NCI-H345 treated with DMSO at 0.1 percent for 48 hours (cell line): ENCODE data around the gene NUBPL.
"Not testable (repeated sequence)": the region's sequence is repeated elsewhere in the genome, so short reads cannot be mapped to it uniquely, and the experiment has no call there.

ENCODE experiments used
- DNase-seq: peaks from one replicate; lab custom pipeline; 2025; ENCODE audit not compliant: unreplicated experiment; lab: John Stamatoyannopoulos, UW

The NUBPL gene

DNA sequence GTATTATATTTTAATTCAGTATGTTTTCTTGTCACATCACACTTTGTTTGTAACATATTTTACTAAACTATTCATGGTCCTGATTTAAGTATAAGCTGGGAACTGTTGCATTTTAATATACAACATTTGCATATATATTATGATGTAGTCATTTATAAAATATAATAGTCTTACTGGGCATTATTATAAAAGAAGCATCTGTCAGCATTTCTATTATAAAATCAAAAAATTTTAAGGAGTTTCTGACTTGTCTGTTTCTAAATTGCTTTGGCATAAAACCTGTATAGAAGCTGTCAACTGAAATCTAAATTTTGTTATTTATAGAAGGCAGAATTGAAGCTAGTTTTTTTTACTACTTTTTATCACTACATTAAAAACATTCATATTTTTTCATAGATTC lies 166.6 kb downstream of the NUBPL start:
- no peak for DNase-seq

DNA sequence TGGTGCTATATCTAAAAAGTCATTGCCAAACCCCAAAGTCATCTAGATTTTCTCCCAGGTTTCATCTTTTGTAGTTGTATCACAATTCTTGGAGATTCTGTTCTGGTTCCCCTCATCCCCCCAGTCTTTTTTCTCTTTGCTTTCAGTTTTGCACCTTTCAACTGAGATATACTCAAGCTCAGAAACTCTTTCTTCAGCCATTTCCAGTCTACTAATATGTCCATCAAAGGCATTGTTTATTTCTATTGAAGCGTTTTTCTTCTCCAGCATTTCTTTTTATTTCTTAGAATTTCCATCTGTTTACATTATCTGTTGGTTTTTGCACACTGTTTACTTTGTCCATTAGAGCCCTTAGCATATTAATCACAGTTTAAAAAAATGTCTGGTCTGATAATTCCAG lies 179.5 kb downstream of the NUBPL start:
- DNase-seq, result no peak

DNA sequence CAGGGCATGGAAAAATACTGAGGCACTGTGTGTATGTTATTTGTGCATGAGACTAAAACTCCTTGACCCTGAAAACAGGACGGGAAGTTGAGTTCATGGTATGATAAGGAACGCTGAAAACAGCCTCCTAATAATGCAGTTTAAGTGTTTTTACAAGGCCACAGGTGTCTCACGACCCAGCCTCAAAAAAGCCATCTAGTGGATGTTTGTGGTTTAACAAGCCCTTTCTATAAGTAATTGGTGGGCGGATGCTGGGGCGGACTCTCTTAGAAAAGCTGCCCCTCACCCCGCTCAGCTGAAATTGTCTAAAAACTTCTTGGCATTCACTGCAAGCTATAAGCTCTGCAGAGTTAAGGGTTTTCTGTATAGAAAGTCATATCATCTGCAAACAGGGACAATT lies 184.5 kb downstream of the NUBPL start:
- no peak for DNase-seq

- DNase-seq, result no peak
Observed at GRCh38 chr14:31746326-31746725, 185.1 kb downstream of the NUBPL start.

DNA sequence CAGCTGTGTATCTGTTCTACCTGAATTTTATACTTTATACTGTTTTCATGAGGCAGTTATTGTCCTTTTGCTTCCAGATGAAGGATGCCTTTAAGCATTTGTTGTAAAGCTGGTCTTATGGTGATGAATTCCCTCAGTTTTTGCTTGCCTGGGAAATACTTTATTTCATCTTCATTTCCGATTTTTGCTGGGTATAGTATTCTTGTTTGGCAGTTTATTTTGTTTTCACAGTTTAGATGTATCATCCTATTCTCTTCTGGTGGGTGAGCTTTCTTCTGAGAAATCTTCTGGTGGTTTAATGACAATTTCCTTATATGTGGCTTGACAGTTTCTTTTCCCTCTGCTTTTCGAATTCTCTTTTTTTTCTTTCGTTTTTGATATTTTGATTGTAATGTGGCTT lies 188.1 kb downstream of the NUBPL start:
- DNase-seq, result no peak

DNA sequence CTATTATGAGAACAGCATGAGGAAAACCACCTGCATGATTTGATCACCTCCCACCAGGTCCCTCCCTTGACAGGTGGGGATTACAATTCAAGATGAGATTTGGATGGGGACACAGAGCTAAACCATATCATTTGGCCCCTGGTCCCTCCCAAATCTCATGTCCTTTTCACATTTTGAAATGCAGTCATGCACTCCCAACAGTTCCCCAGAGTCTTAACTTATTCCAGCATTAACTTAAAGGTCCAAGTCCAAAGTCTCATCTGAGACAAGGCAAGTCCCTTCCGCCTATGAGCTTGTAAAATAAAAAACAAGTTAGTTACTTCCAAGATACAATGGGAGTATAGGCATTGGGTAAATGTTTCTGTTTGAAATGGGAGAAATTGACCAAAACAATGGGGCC lies 189.8 kb downstream of the NUBPL start:
- not testable (repeated sequence) for DNase-seq

- DNase-seq, result no peak
Observed at GRCh38 chr14:31752867-31753661, 191.9 kb downstream of the NUBPL start.

- no peak for DNase-seq
Observed at GRCh38 chr14:31758941-31759340, 197.7 kb downstream of the NUBPL start.

DNA sequence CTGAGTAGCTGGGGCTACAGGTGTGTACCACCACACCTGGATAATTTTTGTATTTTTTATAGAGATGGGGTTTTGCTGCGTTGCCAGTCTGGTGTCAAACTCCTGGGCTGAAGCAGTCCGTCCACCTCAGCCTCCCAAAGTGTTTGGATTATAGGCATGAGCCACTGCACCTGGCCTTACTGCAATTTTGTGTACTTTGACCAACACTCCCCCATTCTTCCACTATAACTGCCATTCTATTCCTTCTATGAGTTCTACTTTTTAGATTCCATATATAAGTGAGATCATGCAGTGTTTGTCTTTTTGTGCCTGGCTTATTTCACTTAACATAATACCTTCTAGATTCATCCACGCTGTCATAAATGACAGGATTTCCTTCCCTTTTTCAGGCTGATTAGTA lies 199.1 kb downstream of the NUBPL start:
- DNase-seq, result no peak

- no peak for DNase-seq
Observed at GRCh38 chr14:31761325-31761724, 200.1 kb downstream of the NUBPL start.

DNA sequence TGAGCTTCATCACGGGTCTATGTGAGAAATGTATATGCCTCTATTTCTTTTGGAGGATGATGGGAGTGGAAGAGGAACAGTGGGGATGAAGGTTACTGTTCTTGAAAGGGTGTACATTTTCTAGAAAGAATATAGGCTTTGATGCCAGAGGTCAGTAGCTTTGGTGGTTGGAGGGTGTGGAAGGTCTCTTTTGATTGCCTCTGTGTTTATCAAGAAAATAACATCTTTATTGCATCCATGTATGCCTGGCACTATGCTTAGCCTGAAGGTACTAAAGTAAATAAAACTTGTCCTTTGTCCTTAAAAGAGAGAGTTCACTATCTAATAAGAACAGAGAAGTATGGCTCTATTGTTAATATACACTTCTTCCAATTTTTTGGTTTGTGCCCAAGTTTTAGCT lies 201.8 kb downstream of the NUBPL start:
- DNase-seq, result no peak

DNA sequence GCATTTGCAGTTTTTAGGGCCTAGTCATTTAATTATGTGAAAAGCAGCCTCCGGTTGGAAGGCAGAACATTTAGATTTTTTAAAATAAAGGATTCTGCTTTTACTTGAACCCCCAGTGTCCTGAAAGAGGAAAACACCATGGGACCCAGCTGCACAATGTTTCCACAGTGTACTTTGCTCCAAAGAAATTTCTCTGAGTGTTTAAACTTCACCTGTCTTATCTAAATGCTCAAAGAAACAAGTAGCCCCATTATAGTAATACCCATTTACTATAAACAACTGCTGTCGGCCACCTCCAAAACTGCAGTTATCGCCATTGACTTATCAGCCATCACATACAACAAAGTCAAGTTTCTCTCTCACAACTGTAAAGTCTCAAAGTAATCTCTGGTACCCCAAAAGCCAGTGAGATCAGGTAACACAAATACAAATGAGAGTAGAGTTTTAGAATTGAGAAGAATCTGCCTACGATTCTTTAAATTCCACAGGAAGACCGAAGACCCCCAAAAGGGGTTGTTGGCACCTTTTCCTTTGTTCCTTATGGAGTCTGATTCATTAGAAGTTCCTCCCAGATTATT lies 205.2 kb downstream of the NUBPL start:
- no peak for DNase-seq

DNA sequence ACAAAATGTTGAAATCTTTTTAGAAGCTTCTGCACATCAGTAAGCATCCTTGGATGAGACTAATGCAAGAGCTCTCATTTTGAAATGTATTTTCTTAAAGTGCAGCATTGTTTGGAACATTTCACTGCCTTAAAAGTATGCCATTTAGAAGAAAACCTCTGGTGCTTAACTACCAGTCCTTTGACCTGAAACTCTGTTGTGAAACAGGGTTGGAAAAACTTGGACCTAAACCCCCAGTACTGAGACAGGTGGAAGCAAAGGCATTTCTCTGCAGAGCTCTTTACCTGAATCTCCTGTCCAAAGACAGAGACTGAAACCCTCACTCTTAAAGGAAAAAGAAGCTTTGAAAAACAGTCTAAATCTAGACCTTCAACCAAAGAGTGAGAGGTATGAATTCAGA lies 207.2 kb downstream of the NUBPL start:
- DNase-seq, result no peak

GRCh38 chr14:31770271-31770670 lies 209.1 kb downstream of the NUBPL start:
- no peak for DNase-seq

GRCh38 chr14:31774567-31774966 lies 213.4 kb downstream of the NUBPL start:
- DNase-seq, result no peak

DNA sequence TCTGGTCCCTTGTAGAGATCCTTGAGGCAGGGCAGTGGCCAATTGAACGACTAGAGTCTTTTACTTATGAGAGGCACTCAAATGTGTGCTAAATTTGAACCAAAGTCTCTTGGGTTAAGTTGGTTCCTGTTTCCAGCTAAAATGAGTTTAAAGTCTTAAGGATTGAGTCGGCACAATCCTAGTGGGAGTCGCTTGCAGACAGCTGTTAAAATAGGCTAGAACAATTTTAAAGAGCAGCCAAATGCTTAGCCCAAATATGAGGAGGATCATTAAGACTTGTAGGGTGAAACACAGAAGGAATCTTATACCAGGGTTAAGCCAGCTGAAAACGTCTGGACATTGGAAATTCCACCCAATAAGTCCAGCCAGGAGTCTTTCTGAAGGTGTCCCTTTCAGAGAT lies 216.1 kb downstream of the NUBPL start:
- no peak for DNase-seq

DNA sequence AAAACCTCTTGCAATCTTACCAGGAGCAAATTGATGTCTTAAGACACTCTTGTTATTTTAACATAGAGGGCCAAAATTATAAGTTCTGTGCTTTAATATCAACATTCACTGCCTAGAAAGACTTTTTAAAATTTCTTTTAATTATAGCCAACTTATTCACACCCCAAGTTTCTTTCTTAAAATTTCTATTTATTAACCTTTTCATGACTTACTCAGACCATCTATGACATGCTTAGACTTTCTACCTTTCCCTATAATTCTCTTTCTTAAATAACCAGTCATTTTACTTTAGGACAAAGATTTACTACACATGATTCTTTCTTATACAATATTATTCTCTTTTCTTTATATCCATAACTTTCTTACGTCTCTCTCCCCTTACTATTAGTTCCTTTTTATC lies 220.4 kb downstream of the NUBPL start:
- no peak for DNase-seq

DNA sequence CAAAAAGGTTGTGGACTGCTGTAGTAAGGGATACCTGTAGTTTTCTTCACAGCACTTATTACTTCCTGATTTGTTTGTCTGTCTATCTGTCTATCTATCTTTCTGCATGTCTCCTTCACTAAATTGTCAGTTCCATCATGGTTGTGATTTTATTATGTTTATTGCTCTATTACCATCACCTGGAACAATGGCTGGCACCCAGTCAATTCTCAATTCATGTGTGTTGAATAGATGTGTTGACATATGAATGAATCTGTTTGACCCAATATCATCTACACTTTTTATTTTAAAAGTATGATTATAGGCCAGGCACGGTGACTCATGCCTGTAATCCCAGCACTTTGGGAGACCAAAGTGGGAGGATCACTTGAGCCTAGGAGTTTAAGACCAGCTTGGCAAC lies 224.4 kb downstream of the NUBPL start:
- no peak for DNase-seq

DNA sequence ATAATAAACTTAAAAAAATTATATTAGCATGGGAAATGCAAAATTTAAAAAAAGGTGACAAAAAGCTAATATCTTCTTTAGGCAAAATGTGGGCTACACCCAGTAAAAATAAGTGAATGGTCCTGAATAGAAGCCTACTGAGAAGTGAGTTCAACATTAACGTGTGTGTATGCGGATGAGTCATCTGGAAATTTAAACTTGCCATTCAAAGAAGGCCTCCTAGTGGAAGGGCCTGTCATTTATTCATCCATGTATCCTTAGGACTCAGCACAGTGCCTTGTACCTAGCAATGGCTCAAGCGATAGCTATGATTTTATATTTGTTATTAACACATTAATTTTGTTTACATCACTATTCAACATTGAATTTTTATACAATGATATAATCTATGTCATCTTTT lies 226.2 kb downstream of the NUBPL start:
- DNase-seq, result no peak

- DNase-seq, result no peak
Observed at GRCh38 chr14:31788340-31788739, 227.1 kb downstream of the NUBPL start.

GRCh38 chr14:31792726-31793125 lies 231.5 kb downstream of the NUBPL start:
- no peak for DNase-seq

DNA sequence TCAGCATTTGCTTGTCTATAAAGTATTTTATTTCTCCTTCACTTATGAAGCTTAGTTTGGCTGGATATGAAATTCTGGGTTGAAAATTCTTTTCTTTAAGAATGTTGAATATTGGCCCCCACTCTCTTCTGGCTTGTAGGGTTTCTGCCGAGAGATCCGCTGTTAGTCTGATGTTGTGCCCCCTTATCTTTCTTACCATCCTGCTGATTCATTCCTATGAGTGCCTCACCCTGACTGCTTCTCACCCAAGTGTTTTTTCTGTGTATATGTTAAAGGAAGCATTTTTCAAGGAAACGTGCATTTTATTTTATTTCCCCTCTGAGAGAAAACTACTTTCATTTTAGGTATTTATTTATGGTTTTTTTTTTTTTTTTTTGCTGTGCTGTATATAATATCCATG lies 236.7 kb downstream of the NUBPL start:
- DNase-seq, result not testable (repeated sequence)

GRCh38 chr14:31802838-31803237 lies 241.6 kb downstream of the NUBPL start:
- DNase-seq, result no peak
